Mucosa of rectum (tissue), 2 donors: ENCODE data around the gene NR6A1.

Source experiments
- H3K27ac ChIP-seq, 2 donors: one replicate each; pipeline ENCODE4 v1.7.0; 2013; ENCODE audit warnings: inconsistent platforms in 2 of 2, low read depth in 2 of 2, low read length in 2 of 2
- H3K27me3 ChIP-seq, 2 donors: one replicate each; pipeline ENCODE4 v1.7.0; 2013; ENCODE audit warnings: low read length in 2 of 2; ENCODE audit not compliant: control insufficient read depth in 2 of 2, insufficient read depth in 2 of 2
- H3K36me3 ChIP-seq, 2 donors: one replicate each; pipeline ENCODE4 v1.7.0; 2013; ENCODE audit warnings: low read length in 2 of 2; ENCODE audit not compliant: control insufficient read depth in 2 of 2, insufficient read depth in 2 of 2
- H3K4me1 ChIP-seq, 2 donors: one replicate each; pipeline ENCODE4 v1.7.0; 2013; ENCODE audit warnings: low read length in 2 of 2, mild to moderate bottlenecking in 1 of 2; ENCODE audit not compliant: control insufficient read depth in 2 of 2, insufficient read depth in 2 of 2
- H3K4me3 ChIP-seq, 2 donors: one replicate each; pipeline ENCODE4 v1.7.0; 2013; ENCODE audit warnings: low read length in 2 of 2
- H3K9ac ChIP-seq, 2 donors: one replicate each; pipeline ENCODE4 v1.7.0; 2013; ENCODE audit warnings: low read length in 2 of 2, low read depth in 1 of 2, mild to moderate bottlenecking in 1 of 2
- H3K9me3 ChIP-seq, 2 donors: one replicate each; pipeline ENCODE4 v1.7.0; 2013; ENCODE audit warnings: low read length in 2 of 2; ENCODE audit not compliant: control insufficient read depth in 2 of 2
- donor health status: healthy.
- donor health status: Normal muscosa, but diverticular disease.

The NR6A1 gene

DNA sequence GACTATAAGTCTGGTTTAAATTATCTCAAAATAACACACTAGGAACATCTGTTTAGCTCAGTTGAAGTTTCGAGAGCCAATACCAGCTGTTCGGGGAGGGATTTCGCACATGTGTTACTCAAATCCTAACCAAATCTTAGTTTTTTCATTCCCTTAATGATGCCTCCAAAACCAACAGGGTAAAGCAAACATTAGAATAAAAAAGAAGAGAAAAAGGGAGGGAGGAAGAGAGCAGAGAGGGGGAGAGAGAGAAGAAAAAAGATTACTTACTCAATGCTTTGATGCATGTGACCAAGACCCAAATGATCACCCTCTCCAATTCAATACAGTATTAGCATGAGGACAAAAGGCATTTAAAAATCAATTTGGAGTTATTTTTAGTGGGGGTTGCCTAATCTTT lies 177.9 kb downstream of the NR6A1 start:
- Histone ChIP-seq H3K9ac (no peak overlapping the region), H3K27ac (no peak overlapping the region), H3K4me3 (no peak overlapping the region)

DNA sequence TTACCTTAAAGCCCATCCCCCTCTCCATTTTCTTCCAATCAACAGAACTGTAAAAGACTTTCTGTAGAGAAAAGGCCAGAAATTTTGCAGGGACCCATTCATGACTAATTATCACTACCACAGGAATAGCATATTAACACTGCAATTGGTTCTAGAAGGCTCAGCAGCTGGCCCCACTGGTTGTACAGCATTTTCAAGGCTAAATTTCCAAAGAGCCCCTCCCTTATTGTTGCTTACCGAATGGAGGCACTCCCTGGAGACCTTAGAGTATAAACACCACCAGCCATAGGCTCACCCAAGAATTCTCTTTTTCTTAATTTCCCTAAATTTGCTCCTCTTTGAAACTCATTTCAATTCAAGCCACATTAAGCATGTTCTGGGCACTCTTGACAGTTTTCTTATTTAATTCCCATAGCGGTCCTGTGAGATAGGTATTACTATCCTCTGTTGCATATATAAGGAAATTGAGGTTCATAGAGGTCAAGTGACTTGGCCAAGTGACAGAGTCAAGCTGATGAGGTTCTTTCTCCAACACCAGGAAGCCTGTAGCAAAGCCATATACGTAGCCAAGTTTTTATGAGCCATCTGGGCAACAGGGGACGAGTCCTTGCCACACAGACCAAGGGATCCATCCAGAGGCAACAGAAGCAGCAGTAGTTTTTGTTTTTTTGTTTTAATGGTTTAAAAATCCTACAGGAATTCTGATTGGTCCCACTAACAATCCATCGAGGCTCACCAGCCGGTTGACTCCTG lies 180.0 kb downstream of the NR6A1 start:
- H3K27ac ChIP-seq, result no peak overlapping the region
- no peak overlapping the region for H3K4me3 ChIP-seq
- no peak overlapping the region for H3K9ac ChIP-seq
- no peaks in the 10 kb centered on the region for H3K27me3 ChIP-seq
- H3K4me1 ChIP-seq, result no peaks in the 10 kb centered on the region
- no peaks in the 10 kb centered on the region for H3K36me3 ChIP-seq
- no peaks in the 10 kb centered on the region for H3K9me3 ChIP-seq

More for the DNA sequence above, 177.9 kb downstream of the NR6A1 start:
- no peaks in the 10 kb centered on the region for H3K9me3 ChIP-seq
- H3K36me3 ChIP-seq, result no peaks in the 10 kb centered on the region
- H3K4me1 ChIP-seq, result no peaks in the 10 kb centered on the region
- no peaks in the 10 kb centered on the region for H3K27me3 ChIP-seq

DNA sequence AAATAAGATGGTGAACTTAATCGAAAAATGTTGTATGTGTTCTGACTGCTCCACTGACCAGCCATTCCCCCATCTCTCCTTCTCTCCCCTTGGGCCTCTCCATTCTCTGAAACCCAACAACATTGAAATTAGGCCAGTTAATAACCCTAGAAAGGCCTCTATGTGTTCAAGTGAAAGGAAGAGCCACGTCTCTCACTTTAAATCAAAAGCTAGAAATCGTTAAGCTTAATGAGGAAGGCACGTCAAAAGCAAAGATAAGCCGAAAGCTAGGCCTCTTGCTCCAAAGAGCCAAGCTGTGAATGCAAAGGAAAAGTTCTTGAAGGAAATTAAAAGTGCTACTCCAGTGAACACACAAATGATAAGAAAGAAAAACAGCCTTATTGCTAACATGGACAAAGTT lies 186.5 kb downstream of the NR6A1 start:
- Histone ChIP-seq H3K36me3 (no peaks in the 10 kb centered on the region), H3K4me3 (no peak overlapping the region), H3K9ac (no peak overlapping the region), H3K9me3 (no peaks in the 10 kb centered on the region), H3K4me1 (no peaks in the 10 kb centered on the region), H3K27ac (no peak overlapping the region), H3K27me3 (no peaks in the 10 kb centered on the region)

DNA sequence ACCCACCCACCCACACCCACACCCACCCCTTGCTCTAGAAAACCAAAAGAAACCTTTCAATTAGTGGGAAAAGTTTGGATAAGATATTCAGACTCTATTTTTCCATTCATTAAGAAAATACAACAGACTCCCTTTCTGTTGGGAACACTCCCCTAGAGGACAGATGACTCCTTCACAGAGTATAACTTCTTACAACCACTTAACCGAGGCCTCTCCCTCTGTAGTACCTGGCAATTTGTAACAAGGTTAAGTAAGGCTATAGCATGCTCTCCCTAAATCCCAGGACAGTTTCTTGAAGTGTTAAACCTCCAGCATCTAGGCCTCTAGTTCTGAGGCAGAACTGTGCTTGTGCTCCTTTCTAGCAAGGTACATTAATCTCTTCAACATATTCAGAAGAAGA lies 188.0 kb downstream of the NR6A1 start:
- H3K27me3 ChIP-seq, result no peaks in the 10 kb centered on the region
- H3K27ac ChIP-seq, result no peak overlapping the region
- no peaks in the 10 kb centered on the region for H3K9me3 ChIP-seq
- H3K36me3 ChIP-seq, result no peaks in the 10 kb centered on the region
- H3K4me3 ChIP-seq, result no peak overlapping the region
- no peaks in the 10 kb centered on the region for H3K4me1 ChIP-seq
- no peak overlapping the region for H3K9ac ChIP-seq

DNA sequence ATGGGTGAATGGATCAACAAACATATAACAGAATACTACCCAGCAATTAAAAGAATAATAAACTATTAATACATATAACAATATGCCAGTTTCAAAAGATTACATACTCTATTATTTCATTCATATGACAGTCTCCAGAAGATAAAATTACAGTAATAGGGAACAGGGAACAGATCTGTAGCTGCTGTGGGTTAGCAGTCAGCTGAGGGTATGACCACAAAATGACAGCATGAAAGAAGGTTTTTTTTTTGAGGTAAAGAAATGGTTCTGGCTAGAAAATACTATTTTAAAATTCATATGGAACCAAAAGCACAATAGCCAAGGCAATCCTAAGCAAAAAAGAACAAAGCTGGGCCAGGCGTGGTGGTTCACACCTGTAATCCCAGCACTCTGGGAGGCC lies 190.9 kb downstream of the NR6A1 start:
- Histone ChIP-seq H3K36me3 (no peaks in the 10 kb centered on the region), H3K9me3 (no peaks in the 10 kb centered on the region), H3K27me3 (no peaks in the 10 kb centered on the region), H3K27ac (no peak overlapping the region), H3K4me3 (no peak overlapping the region), H3K9ac (no peak overlapping the region), H3K4me1 (no peaks in the 10 kb centered on the region)

DNA sequence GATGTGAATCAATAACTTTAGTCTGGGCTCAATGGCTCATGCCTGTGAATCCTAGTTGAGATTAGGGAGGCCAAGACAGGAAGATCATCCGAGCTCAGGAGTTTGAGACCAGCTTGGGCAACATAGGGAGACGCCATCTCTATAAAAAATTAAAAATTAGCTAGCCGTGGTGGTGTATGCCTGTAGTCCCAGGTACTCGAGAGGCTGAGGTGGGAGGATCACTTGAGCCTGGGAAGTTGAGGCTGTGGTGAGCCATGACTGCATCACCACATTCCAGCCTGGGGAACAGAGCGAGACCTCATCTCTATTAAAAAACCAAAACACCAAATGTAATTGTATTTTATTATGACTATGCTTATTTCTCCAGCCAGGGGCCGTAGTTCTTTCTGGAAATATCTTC lies 194.4 kb downstream of the NR6A1 start:
- Histone ChIP-seq H3K27ac (no peak overlapping the region), H3K9me3 (no peaks in the 10 kb centered on the region), H3K4me1 (peaks cover 0 to 3% of the 10 kb centered on the region in 2 donors), H3K9ac (no peak overlapping the region), H3K27me3 (no peaks in the 10 kb centered on the region), H3K4me3 (no peak overlapping the region), H3K36me3 (no peaks in the 10 kb centered on the region)

DNA sequence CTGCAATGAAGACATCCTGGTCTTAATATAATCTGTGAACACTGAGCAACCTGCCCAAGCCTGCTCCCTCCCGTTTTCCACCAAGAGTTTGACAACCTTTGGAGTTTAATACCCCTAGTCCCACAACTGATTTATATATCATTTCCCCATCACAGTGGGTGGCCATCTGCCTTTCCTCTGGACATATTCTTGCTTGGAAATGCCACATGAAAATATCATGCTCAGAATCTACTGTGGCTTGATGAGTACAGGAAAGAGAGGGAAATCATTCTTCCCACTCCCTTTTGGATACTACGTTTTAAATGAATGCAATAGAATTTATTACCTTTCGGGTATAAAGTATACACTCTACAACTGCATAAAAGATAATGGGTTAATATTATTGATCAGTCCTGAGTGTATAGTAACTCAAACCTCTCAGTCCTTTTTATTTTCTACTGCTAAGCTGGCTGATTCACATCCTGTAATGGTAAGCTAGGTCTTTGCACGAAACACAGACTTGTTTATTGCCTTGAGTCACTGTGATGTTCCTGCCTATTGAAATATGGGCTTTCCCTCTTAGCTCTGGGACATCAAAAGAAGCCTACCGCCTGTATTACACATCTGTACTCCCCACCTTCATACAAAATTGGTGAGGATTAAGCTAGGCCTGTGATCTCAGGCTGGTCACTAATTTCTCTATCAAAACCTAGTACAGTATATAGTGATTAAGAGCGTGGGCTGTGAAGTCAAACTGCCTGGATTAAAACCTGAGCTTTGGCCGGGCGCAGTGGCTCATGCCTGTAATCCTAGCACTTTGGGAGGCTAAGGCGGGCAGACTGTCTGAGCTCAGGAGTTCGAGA lies 196.4 kb downstream of the NR6A1 start:
- Histone ChIP-seq H3K27ac (no peak overlapping the region), H3K4me3 (no peak overlapping the region), H3K9me3 (no peaks in the 10 kb centered on the region), H3K36me3 (no peaks in the 10 kb centered on the region), H3K4me1 (peaks cover 0 to 3% of the 10 kb centered on the region in 2 donors), H3K27me3 (no peaks in the 10 kb centered on the region), H3K9ac (no peak overlapping the region)

DNA sequence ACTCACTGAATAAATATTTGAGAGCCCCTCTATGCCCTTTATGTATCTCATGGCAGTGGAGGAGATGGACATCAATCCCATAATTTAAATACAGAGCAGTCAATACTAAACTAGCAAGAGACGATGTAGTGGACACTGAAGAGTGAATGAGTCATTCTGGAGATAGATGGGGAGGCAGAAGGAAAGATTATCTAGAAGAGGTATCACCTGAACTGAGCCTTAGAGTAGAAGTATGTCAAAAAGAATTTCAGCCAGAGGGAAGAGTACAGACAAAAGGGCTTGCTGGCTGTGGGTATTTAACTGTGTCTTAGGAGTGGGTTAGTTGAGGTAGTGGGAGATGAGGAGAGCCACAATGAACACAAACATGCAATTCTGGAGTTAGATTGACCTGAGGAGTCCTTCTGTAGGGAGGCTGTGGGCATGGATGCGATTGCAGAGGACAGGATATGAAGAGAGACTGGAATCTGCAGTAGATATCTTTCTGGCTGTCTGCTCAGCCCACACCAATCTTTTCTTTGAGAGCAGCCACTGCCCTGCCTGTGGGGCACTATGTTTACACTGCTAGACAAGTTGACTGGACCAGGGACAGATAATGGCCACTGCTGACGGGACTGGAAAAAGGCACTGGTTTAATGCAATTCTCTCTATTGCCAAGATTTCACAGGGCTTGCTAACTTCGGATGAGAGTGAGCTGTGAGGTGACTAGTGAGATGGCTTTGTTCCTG lies 200.0 kb downstream of the NR6A1 start:
- Histone ChIP-seq H3K27ac (no peak overlapping the region), H3K4me1 (peaks cover 0 to 3% of the 10 kb centered on the region in 2 donors), H3K27me3 (no peaks in the 10 kb centered on the region), H3K9ac (no peak overlapping the region), H3K9me3 (no peaks in the 10 kb centered on the region), H3K36me3 (no peaks in the 10 kb centered on the region), H3K4me3 (no peak overlapping the region)

DNA sequence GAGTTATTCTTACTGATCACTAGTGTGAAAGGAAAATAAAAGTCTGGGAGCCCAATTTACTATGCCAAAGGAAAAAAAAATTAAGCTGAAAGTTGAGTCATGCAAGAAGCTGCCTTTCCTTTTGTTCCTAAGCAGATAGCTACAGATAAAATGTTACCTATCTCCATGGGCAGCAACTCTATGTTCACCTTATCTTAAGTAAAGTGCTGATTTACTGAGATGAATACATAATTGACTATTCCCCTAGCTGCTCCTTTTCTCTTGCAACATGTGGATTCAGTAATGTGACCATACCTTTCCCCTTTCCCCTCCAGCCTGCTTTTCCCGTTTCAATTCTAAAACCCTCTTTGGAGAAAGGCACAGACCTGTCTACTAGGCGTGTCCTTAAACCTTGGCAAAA lies 201.2 kb downstream of the NR6A1 start:
- Histone ChIP-seq H3K9me3 (no peaks in the 10 kb centered on the region), H3K27ac (no peak overlapping the region), H3K27me3 (no peaks in the 10 kb centered on the region), H3K9ac (no peak overlapping the region), H3K4me1 (peaks cover 0 to 3% of the 10 kb centered on the region in 2 donors), H3K4me3 (no peak overlapping the region), H3K36me3 (no peaks in the 10 kb centered on the region)

DNA sequence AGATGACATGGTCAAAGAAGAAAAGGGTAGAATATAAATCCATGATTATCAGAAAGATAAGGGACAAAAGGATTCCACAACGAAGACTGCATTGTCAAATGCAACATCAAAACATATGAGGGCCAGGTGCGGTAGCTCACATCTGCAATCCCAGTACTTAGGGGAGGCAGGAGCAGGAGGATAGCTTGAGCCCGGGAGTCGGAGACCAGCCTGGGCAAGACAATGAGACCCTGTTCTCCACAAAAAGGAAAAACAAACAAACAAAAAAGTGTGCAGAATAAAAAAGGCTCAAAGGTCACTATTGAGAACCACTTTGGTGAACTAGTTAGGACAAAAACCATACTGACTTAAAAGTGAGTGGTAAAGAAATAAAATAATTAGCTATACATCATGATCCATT lies 203.7 kb downstream of the NR6A1 start:
- Histone ChIP-seq H3K4me3 (no peak overlapping the region), H3K27me3 (no peaks in the 10 kb centered on the region), H3K4me1 (no peaks in the 10 kb centered on the region), H3K36me3 (no peaks in the 10 kb centered on the region), H3K27ac (no peak overlapping the region), H3K9ac (no peak overlapping the region), H3K9me3 (no peaks in the 10 kb centered on the region)
